Coronary artery (tissue), 2 donors: ENCODE measurements around the gene IMMP2L.

ENCODE experiments used
- DNase-seq: peaks from one replicate; pipeline ENCODE4 v3.0.0-alpha.2; 2017; ENCODE audit warnings: low spot score
- H3K27ac ChIP-seq, 2 donors: fragments of 200-600 bp; sonication (generic); one replicate each; pipeline ENCODE4 v1.5.1; 2016 to 2019
- H3K4me3 ChIP-seq: fragments of 200-600 bp; sonication (generic); 2 replicates; pipeline ENCODE4 v1.5.1; 2016; ENCODE audit warnings: mild to moderate bottlenecking, moderate library complexity
- CTCF ChIP-seq: fragments of 200-600 bp; sonication (generic); IDR thresholded peaks from one replicate; pipeline ENCODE4 v1.5.1; 2019; ENCODE audit warnings: antibody characterized with exemption

The IMMP2L gene

GRCh38 chr7:111138586-111138985 lies 423.7 kb downstream of the IMMP2L start:
- Histone ChIP-seq H3K27ac (peak overlapping the region; percentile 54 to 76), H3K4me3 (no peak overlapping the region)
- DNase-seq = no peak
- TF ChIP-seq CTCF = no peak

DNA sequence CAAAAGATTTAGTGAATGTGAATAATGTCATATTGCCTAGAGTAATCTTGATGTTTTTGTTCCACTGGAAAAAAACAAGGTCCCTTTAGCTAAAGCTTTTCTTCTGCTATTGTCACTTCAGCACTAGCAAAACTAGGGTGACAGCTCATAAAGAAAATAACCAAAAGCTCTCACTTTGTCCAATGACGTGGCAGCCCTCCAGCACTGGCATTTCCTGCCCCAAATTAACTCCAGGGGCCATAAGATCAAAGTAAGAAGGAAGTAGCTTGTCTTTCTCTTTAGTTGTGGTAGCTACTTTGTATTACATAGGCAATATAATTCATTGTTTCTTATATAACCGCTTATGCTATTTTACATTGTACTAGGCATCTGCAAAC lies 424.1 kb downstream of the IMMP2L start:
- no peak for TF ChIP-seq CTCF
- DNase-seq = no peak
- peak overlapping the region; percentile 54 to 76 for H3K27ac ChIP-seq

GRCh38 chr7:111137296-111138192 lies 424.7 kb downstream of the IMMP2L start:
- Histone ChIP-seq H3K4me3 (peak overlapping the region; percentile 12), H3K27ac (peak overlapping the region; percentile 54 to 76)
- no peak for TF ChIP-seq CTCF
- no peak for DNase-seq

More for the DNA sequence above, 424.1 kb downstream of the IMMP2L start:
- H3K4me3 ChIP-seq = peak overlapping the region; percentile 12

DNA sequence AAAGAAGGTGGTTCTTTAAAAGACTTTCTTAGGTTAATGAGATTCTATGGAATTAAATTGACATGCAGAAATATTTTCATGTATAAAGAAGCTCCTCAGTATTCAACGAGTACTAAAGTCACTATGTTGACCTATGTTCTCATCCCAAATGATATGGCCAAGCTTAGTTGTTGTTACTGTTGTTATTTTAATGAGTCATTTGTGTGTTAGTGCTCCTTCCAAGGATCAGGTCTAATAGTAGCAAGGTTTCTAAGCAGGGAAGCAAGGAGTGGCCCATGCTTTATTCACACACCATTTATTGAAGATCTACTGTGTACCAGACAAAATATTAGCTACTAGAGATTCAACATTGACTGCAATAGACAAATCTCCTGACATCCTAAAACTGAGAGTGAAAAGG lies 429.5 kb downstream of the IMMP2L start:
- DNase-seq = no peak
- Histone ChIP-seq H3K4me3 (no peak overlapping the region), H3K27ac (no peak overlapping the region)
- no peak for TF ChIP-seq CTCF

DNA sequence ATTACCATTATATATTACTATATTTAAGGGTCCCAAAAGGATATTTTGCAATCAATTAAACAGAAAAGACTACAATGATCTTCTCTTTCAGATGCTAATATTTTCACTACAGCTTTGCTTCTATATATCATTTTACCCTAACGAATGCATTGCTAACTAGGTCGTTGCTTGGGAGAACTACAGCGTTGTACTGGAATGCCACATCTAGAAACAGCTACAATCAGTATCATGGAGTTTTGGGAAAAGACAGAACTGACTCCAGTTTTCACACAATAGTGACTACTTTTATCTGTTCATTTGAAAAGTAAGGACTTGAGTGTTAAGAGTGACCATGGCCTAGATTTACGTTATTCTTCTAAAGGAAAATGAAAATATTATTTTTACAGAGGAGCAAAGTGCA lies 432.9 kb downstream of the IMMP2L start:
- no peak overlapping the region for H3K4me3 ChIP-seq
- no peak for TF ChIP-seq CTCF
- DNase-seq = no peak
- H3K27ac ChIP-seq = no peak overlapping the region

GRCh38 chr7:111126987-111127386 lies 435.3 kb downstream of the IMMP2L start:
- no peak for DNase-seq
- Histone ChIP-seq H3K27ac (no peak overlapping the region), H3K4me3 (no peak overlapping the region)
- TF ChIP-seq CTCF = no peak

- TF ChIP-seq CTCF = no peak
- DNase-seq = no peak
- Histone ChIP-seq H3K4me3 (no peak overlapping the region), H3K27ac (no peak overlapping the region)
Measured at GRCh38 chr7:111115966-111116365, 446.3 kb downstream of the IMMP2L start.
